ENCODE measurements around the gene IPO4. TPM values are rescaled to one million over a fixed set of nuclear protein-coding genes. Genes with fewer than 3 reads are reported as not detected.

The IPO4 gene
- polyA plus RNA-seq, 1 donor (not counting 4 experiments of a cell fraction or from before 2014, with no cell fraction given), result 18.6 TPM

- H3K36me3 ChIP-seq (ENCODE audit: control insufficient read depth in 2 of 2, extremely low read depth in 1 of 2, insufficient read depth in 2 of 2, low read length in 2 of 2), result peaks cover 12 to 21% of the 10 kb centered on the region in 2 experiments
- H2AFZ ChIP-seq (ENCODE audit: control insufficient read depth, low read length), result peak overlapping the region; percentile 73
- H3K9ac ChIP-seq (ENCODE audit: control insufficient read depth, extremely low read depth, insufficient read depth, low read length), result peak overlapping the region; percentile 88
- H3K27me3 ChIP-seq (ENCODE audit: control insufficient read depth, extremely low read depth, insufficient read depth, low read length), result no peaks in the 10 kb centered on the region
- H3K9me1 ChIP-seq (ENCODE audit: control insufficient read depth, extremely low read depth, insufficient read depth, low read length), result peaks cover 2% of the 10 kb centered on the region
- no peaks in the 10 kb centered on the region for H3K9me3 ChIP-seq (ENCODE audit: control insufficient read depth, low read depth, low read length)
- TF ChIP-seq EZH2 (IDR thresholded peaks at IDR 0.05; ENCODE audit: low read length), result no peak
- no peak for TF ChIP-seq CTCF (optimal IDR thresholded peaks at IDR 0.05 in 1 of 3, IDR thresholded peaks at IDR 0.05 in 1 of 3, conservative IDR thresholded peaks at IDR 0.05 in 1 of 3; ENCODE audit: extremely low read depth in 1 of 3, insufficient read depth in 2 of 3, low read length in 3 of 3)
- no peaks in the 10 kb centered on the region for H4K20me1 ChIP-seq (ENCODE audit: control insufficient read depth, extremely low read depth, insufficient read depth, low read length)
- peaks cover 31% of the 10 kb centered on the region for H3K4me1 ChIP-seq (ENCODE audit: control insufficient read depth, extremely low read depth, insufficient read depth, low read length)
- FAIRE-seq (no peak), DNase-seq (ENCODE audit: low read depth, low spot score) (no peak)
- dilution Hi-C loops (cut with MboI; ENCODE audit: extremely low pct_ligation_motif_present, low sequenced_read_pairs), result no loop called here
- H3K4me3 ChIP-seq (ENCODE audit: control insufficient read depth in 2 of 3, extremely low read depth in 1 of 3, insufficient read depth in 2 of 3, low read depth in 1 of 3, low read length in 3 of 3), result peak overlapping the region; percentile 81 to 88 (median 85)
- H3K27ac ChIP-seq (ENCODE audit: control insufficient read depth, insufficient read depth, low read length), result peak overlapping the region; percentile 69
- peak overlapping the region; percentile 94 for H3K4me2 ChIP-seq (ENCODE audit: control insufficient read depth, extremely low read depth, insufficient read depth, low read depth, low read length)
- H3K79me2 ChIP-seq (ENCODE audit: control insufficient read depth, insufficient read depth, low read length), result peaks cover 32% of the 10 kb centered on the region
Measured at GRCh38 chr14:24136684-24137528, 51.7 kb downstream of the IPO4 start.

- H3K27me3 ChIP-seq (ENCODE audit: control insufficient read depth, extremely low read depth, insufficient read depth, low read length), result no peaks in the 10 kb centered on the region
- peaks cover 12 to 21% of the 10 kb centered on the region in 2 experiments for H3K36me3 ChIP-seq (ENCODE audit: control insufficient read depth in 2 of 2, extremely low read depth in 1 of 2, insufficient read depth in 2 of 2, low read length in 2 of 2)
- peak within 1 kb of the TSS; percentile 69 for H3K27ac ChIP-seq (ENCODE audit: control insufficient read depth, insufficient read depth, low read length)
- H2AFZ ChIP-seq (ENCODE audit: control insufficient read depth, low read length), result peak within 1 kb of the TSS; percentile 73
- peak within 1 kb of the TSS; percentile 81 to 88 (median 85) for H3K4me3 ChIP-seq (ENCODE audit: control insufficient read depth in 2 of 3, extremely low read depth in 1 of 3, insufficient read depth in 2 of 3, low read depth in 1 of 3, low read length in 3 of 3)
- H4K20me1 ChIP-seq (ENCODE audit: control insufficient read depth, extremely low read depth, insufficient read depth, low read length), result no peaks in the 10 kb centered on the region
- peak within 1 kb of the TSS; percentile 94 for H3K4me2 ChIP-seq (ENCODE audit: control insufficient read depth, extremely low read depth, insufficient read depth, low read depth, low read length)
- H3K9ac ChIP-seq (ENCODE audit: control insufficient read depth, extremely low read depth, insufficient read depth, low read length), result peak within 1 kb of the TSS; percentile 88
- no peak for TF ChIP-seq EZH2 (IDR thresholded peaks at IDR 0.05; ENCODE audit: low read length)
- no peak for TF ChIP-seq CTCF (optimal IDR thresholded peaks at IDR 0.05 in 1 of 3, IDR thresholded peaks at IDR 0.05 in 1 of 3, conservative IDR thresholded peaks at IDR 0.05 in 1 of 3; ENCODE audit: extremely low read depth in 1 of 3, insufficient read depth in 2 of 3, low read length in 3 of 3)
- peaks cover 2% of the 10 kb centered on the region for H3K9me1 ChIP-seq (ENCODE audit: control insufficient read depth, extremely low read depth, insufficient read depth, low read length)
- FAIRE-seq (peak; percentile 32), DNase-seq (ENCODE audit: low read depth, low spot score) (no peak)
- H3K9me3 ChIP-seq (ENCODE audit: control insufficient read depth, low read depth, low read length), result no peaks in the 10 kb centered on the region
- dilution Hi-C loops (cut with MboI; ENCODE audit: extremely low pct_ligation_motif_present, low sequenced_read_pairs), result no loop called here
- H3K4me1 ChIP-seq (ENCODE audit: control insufficient read depth, extremely low read depth, insufficient read depth, low read length), result peaks cover 28% of the 10 kb centered on the region
- peaks cover 31% of the 10 kb centered on the region for H3K79me2 ChIP-seq (ENCODE audit: control insufficient read depth, insufficient read depth, low read length)
Measured at GRCh38 chr14:24135834-24136683, 52.6 kb downstream of the IPO4 start, which contains the start of gene PSME1. TSS of gene PSME1 (plus strand) at chr14:24136194. CDS start at chr14:24136263, 69 bp downstream.

Measured in keratinocyte (primary cell).